Omental fat pad (tissue), 4 donors: ENCODE results near the gene PTGES2. TPM values are rescaled to one million over a fixed set of nuclear protein-coding genes. Genes with fewer than 3 reads are reported as not detected.

ENCODE experiments used
- ATAC-seq: fragments of 150-250 bp; one replicate; pipeline ENCODE4 v1.9.1; 2016; ENCODE audit warnings: mild to moderate bottlenecking, moderate library complexity; ENCODE audit not compliant: low FRiP score
- DNase-seq: peaks from one replicate; pipeline ENCODE4 v3.0.0-alpha.2; 2019; ENCODE audit warnings: low spot score
- CTCF ChIP-seq, 3 donors: fragments of 450-650 bp; IDR thresholded peaks; one replicate each; pipeline ENCODE4 v1.5.1; 2016 to 2017; ENCODE audit warnings: antibody characterized with exemption in 3 of 3, mild to moderate bottlenecking in 3 of 3, moderate library complexity in 2 of 3
- total RNA-seq, 4 donors: library from RNA; depleted of rRNA; stranded (reverse); fragments of >200 nt; gene quantifications; one replicate each; pipeline ENCODE4 v1.1.0, GENCODE V29; 2016

The PTGES2 gene
- total RNA-seq, 4 donors from 2014 or later: 34.6 to 59.4 (median 53.0) TPM

GRCh38 chr9:128153060-128153946 lies 25.8 kb upstream of the PTGES2 start:
- ATAC-seq: no peak
- DNase-seq: no peak
- TF ChIP-seq CTCF (IDR thresholded peaks at IDR 0.05): no peak

GRCh38 chr9:128152133-128153059 lies 24.9 kb upstream of the PTGES2 start:
- DNase-seq (no peak), ATAC-seq (no peak)
- TF ChIP-seq CTCF (IDR thresholded peaks at IDR 0.05): no peak

- no peak for ATAC-seq
- TF ChIP-seq CTCF (IDR thresholded peaks at IDR 0.05): no peak
- DNase-seq: no peak
Measured at GRCh38 chr9:128151309-128152132, 24.0 kb upstream of the PTGES2 start.

- ATAC-seq (no peak), DNase-seq (no peak)
- TF ChIP-seq CTCF (IDR thresholded peaks at IDR 0.05): no peak
Measured at GRCh38 chr9:128150594-128151308, 23.2 kb upstream of the PTGES2 start.

- TF ChIP-seq CTCF (IDR thresholded peaks at IDR 0.05): no peak
- DNase-seq (no peak), ATAC-seq (no peak)
Measured at GRCh38 chr9:128149951-128150593, 22.5 kb upstream of the PTGES2 start.
